ENCODE results near the gene NME4.
"Not testable (repeated sequence)": the region's sequence is repeated elsewhere in the genome, so short reads cannot be mapped to it uniquely, and the experiment has no call there.

The NME4 gene

GRCh38 chr16:397135-397661, at the start of gene NME4:
Gene NME4, plus strand, starts transcription at chr16:397199. Its CDS starts 24 bp downstream, at chr16:397223.
- in situ Hi-C loops (cut with MboI; ENCODE audit: low sequenced_read_pairs) = no loop called here
- Histone ChIP-seq H3K27me3 (ENCODE audit: low read depth) (no peaks in the 10 kb centered on the region), H3K9me3 (0 out of 2 replicates have a peak, but pooled peaks cover under 1% of the 10 kb centered on the region), H3K36me3 (replicated peaks) (peaks cover 29% of the 10 kb centered on the region), H3K4me3 (peak within 1 kb of the TSS; percentile 41), H3K4me1 (peaks cover 12% of the 10 kb centered on the region)
- peak in 1 of 2 experiments; percentile 69 for DNase-seq (ENCODE audit: low spot score in 2 of 2)

- no peak overlapping the region for H3K4me3 ChIP-seq
- in situ Hi-C loops (cut with MboI; ENCODE audit: low sequenced_read_pairs) = no loop called here
- H3K36me3 ChIP-seq (replicated peaks) = peaks cover 55% of the 10 kb centered on the region
- no peaks in the 10 kb centered on the region for H3K27me3 ChIP-seq (ENCODE audit: low read depth)
- no peaks in the 10 kb centered on the region for H3K9me3 ChIP-seq
- DNase-seq (ENCODE audit: low spot score in 2 of 2) = no peak
- no peaks in the 10 kb centered on the region; the same call in 1 of the 2 replicates for H3K4me1 ChIP-seq
These were observed 49.8 kb upstream of the NME4 start for GRCh38 chr16:347203-347602.

- peaks cover 48% of the 10 kb centered on the region for H3K36me3 ChIP-seq (replicated peaks)
- H3K9me3 ChIP-seq; H3K4me1 ChIP-seq; H3K27me3 ChIP-seq (ENCODE audit: low read depth); H3K4me3 ChIP-seq; DNase-seq (ENCODE audit: low spot score in 2 of 2); in situ Hi-C loops (cut with MboI; ENCODE audit: low sequenced_read_pairs): not testable (repeated sequence)
These were observed 48.5 kb upstream of the NME4 start for GRCh38 chr16:348495-348894.

DNA sequence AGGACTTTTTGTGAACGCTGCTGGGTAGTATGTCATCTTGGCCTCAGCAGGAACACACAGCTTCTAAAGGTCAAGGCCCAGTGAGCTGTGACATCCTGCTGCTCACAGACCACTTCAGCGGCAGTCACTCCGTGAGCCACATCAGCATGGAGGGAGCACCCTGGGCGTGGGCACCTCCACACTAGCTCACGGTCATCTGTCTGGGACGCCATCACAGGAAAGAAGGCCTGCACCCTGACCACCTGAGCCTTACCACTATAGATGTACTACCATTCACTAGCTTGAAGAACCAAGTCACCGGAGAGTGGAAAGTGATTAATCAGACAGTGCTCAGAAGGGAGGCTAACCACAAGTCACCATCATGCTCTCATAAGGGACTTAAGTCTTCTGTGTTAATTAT, 47.8 kb upstream of the NME4 start:
- Histone ChIP-seq H3K27me3 (ENCODE audit: low read depth) (no peaks in the 10 kb centered on the region), H3K36me3 (replicated peaks) (peaks cover 48% of the 10 kb centered on the region), H3K9me3 (no peaks in the 10 kb centered on the region), H3K4me3 (no peak overlapping the region), H3K4me1 (peaks cover 4% of the 10 kb centered on the region; the same call in 1 of the 2 replicates)
- DNase-seq (ENCODE audit: low spot score in 2 of 2) = no peak
- in situ Hi-C loops (cut with MboI; ENCODE audit: low sequenced_read_pairs) = no loop called here

DNA sequence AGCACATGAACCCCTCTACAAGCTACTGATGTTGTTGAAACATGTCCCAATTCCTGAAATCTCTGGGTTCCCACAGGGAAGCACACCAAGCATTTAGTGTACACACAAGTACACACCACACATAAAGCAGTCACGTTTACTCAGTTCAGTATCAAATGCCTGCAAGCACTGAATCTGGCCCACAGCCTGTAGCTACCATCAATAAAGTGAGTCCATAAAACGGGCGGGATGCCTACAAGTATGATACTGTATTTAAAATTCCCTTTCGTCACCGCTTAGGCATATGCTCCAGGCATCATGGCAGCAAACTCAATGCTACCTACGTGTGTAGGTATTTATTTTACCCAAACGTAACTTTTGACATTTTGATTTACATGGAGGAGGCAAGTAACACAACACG, 46.8 kb upstream of the NME4 start:
- no peak for DNase-seq (ENCODE audit: low spot score in 2 of 2)
- peaks cover 4% of the 10 kb centered on the region; the same call in 1 of the 2 replicates for H3K4me1 ChIP-seq
- H3K4me3 ChIP-seq = no peak overlapping the region
- H3K9me3 ChIP-seq = no peaks in the 10 kb centered on the region
- in situ Hi-C loops (cut with MboI; ENCODE audit: low sequenced_read_pairs) = no loop called here
- no peaks in the 10 kb centered on the region for H3K27me3 ChIP-seq (ENCODE audit: low read depth)
- peaks cover 39% of the 10 kb centered on the region for H3K36me3 ChIP-seq (replicated peaks)

DNA sequence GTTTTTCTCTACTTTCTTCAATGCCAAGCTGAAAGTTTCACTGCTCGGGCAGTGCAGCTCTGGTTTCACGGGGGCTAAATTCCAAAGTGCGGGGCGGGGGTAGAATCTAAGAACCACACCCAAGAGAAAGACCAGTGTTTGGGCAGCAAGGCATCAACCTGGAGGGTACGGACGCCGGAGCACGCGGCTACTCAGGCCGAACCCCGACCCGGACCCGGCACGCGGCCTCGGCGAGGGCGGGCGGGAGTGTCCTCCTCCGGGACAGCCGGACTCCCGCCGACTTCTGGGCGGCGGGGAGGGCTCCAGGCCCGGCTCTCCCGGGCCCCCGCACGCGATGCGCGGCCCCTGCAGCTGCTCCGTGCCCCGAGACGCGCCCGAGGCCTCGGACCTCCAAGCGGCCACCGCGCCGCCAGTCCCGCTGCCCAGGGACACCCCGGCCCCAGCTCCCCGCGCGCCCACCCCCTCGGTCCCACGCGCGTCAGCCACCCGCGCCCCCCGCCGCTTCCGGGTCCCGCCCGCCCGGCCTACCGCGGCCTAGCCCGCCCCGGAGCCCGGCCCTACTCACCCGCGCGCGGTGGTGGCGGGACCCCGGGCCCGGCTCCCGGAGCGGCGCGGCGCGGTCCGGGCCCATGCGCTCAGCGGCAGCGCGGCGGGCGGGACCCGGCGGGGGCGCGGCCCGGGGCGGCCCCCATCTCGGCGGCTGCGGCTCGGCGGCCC, 45.0 kb upstream of the NME4 start:
- Histone ChIP-seq H3K4me1 (peaks cover 4% of the 10 kb centered on the region; the same call in 1 of the 2 replicates), H3K4me3 (peak overlapping the region; percentile 61), H3K36me3 (replicated peaks) (peaks cover 22% of the 10 kb centered on the region), H3K9me3 (no peaks in the 10 kb centered on the region), H3K27me3 (ENCODE audit: low read depth) (no peaks in the 10 kb centered on the region)
- in situ Hi-C loops (cut with MboI; ENCODE audit: low sequenced_read_pairs) = no loop called here
- no peak for DNase-seq (ENCODE audit: low spot score in 2 of 2)

DNA sequence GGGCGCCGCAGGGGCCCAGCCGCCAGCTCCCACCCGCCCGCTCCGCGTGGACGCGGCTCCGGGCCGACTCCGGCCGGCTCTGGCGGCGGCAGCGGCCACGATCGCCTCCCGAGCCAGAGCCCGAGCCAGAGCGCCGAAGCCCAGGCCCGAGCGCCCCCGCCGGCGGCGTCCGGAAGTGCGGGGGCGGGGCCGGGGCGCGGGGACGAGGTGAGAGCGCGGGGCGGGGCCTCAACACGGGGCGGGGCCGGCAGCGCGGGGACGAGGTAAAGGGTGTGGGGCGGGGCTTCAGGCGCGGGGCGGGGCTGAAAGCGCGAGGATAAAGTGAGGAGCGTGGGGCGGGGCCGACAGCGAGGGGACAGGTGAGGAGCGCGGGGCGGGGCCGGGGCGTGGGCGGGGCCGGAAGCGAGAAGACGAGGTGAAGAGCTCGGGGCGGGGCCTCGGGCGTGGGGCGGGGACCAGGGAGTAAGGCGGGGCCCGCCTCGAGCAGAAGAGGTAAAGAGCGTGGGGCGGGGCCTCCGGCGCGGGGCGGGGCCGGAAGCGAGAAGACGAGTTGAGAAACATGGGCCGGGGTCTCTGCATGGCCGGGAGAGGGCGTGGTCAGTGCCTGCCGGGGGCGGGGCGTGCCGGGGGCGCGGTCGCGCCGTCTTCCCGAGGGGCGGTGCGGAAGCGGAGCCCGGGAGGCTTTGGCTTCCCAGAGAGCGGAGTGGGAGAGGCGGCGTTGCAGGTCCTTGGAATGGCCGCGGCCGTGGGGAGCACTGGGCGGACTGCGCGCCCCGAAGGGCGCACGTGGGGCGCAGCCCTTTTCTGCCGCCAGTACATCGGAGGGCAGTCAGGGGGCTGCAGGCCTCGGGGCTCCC, 44.2 kb upstream of the NME4 start, which contains the start of gene AXIN1:
TSS of gene AXIN1 (minus strand) at position 177 of the 857 bp plus-strand sequence. CDS start 5,698 bp downstream, outside the sequence.
- peaks cover 13% of the 10 kb centered on the region for H3K36me3 ChIP-seq (replicated peaks)
- peak within 1 kb of the TSS; percentile 61 for H3K4me3 ChIP-seq
- H3K9me3 ChIP-seq = no peaks in the 10 kb centered on the region
- peaks cover 4% of the 10 kb centered on the region; the same call in 1 of the 2 replicates for H3K4me1 ChIP-seq
- H3K27me3 ChIP-seq (ENCODE audit: low read depth) = no peaks in the 10 kb centered on the region
- DNase-seq (ENCODE audit: low spot score in 2 of 2) = peak; percentile 96 to 100
- in situ Hi-C loops (cut with MboI; ENCODE audit: low sequenced_read_pairs) = no loop called here

DNA sequence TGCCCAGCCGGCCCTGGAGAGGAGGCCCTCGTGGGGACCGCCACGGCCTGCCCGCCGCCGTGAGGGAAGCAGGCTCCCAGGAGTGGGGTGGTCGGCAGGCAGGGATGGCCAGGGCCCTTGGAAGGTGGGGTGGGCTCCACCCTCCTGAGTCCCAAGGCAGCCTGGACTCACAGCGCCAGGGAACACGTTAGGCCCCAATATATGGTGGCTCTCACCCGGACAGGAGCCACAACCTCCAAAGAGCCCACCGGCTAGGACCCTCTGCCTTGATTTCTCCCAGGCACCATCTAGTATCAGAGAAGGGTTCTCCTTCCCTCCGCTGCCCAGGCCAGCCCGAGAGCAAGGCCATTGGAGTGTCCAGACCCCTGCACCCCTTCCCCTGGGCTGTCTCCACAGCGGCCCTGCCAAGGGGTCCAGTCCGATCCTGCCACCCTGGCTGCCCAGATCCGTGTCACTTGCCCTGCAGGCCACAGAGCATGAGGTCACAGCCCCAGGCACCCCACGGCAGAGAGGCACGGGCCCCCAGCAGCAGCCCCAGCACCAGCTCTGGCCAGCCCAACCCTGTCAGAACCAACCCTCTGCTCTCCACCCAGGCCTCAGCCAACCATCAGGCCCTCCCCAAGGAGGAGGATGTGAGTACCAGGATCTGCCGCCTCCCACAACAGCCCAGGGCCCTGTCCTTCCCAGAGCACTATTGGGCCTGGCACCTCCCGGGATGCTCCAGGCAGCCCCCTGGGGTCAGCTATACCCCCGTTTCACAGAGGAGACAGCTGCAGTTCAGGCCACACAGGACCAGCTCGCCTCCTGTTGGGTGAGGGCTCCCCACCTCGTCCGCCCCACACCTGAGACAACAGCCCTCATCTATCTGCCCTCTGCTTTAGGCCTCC, 43.4 kb upstream of the NME4 start:
- Histone ChIP-seq H3K36me3 (replicated peaks) (peaks cover 11% of the 10 kb centered on the region), H3K9me3 (no peaks in the 10 kb centered on the region), H3K27me3 (ENCODE audit: low read depth) (no peaks in the 10 kb centered on the region), H3K4me3 (peak overlapping the region; percentile 28), H3K4me1 (peaks cover 4% of the 10 kb centered on the region; the same call in 1 of the 2 replicates)
- no peak for DNase-seq (ENCODE audit: low spot score in 2 of 2)
- in situ Hi-C loops (cut with MboI; ENCODE audit: low sequenced_read_pairs) = no loop called here

GRCh38 chr16:354291-354881, 42.6 kb upstream of the NME4 start:
- in situ Hi-C loops (cut with MboI; ENCODE audit: low sequenced_read_pairs) = no loop called here
- no peaks in the 10 kb centered on the region for H3K9me3 ChIP-seq
- H3K27me3 ChIP-seq (ENCODE audit: low read depth) = no peaks in the 10 kb centered on the region
- peaks cover 11% of the 10 kb centered on the region; the same call in 1 of the 2 replicates for H3K36me3 ChIP-seq (replicated peaks)
- DNase-seq (ENCODE audit: low spot score in 2 of 2) = no peak
- peaks cover 4% of the 10 kb centered on the region; the same call in 1 of the 2 replicates for H3K4me1 ChIP-seq
- H3K4me3 ChIP-seq = no peak overlapping the region

GRCh38 chr16:354971-355461, 42.0 kb upstream of the NME4 start:
- Histone ChIP-seq H3K4me3 (no peak overlapping the region), H3K36me3 (replicated peaks) (peaks cover 9% of the 10 kb centered on the region; the same call in 1 of the 2 replicates), H3K4me1 (peaks cover 9% of the 10 kb centered on the region), H3K9me3 (no peaks in the 10 kb centered on the region), H3K27me3 (ENCODE audit: low read depth) (no peaks in the 10 kb centered on the region)
- in situ Hi-C loops (cut with MboI; ENCODE audit: low sequenced_read_pairs) = no loop called here
- DNase-seq (ENCODE audit: low spot score in 2 of 2) = no peak

GRCh38 chr16:356741-357140, 40.3 kb upstream of the NME4 start:
- in situ Hi-C loops (cut with MboI; ENCODE audit: low sequenced_read_pairs) = no loop called here
- Histone ChIP-seq H3K36me3 (replicated peaks) (no peaks in the 10 kb centered on the region), H3K4me3 (no peak overlapping the region), H3K9me3 (no peaks in the 10 kb centered on the region), H3K4me1 (peaks cover 15% of the 10 kb centered on the region), H3K27me3 (ENCODE audit: low read depth) (no peaks in the 10 kb centered on the region)
- DNase-seq (ENCODE audit: low spot score in 2 of 2) = no peak

GRCh38 chr16:359067-359763, 37.8 kb upstream of the NME4 start:
- in situ Hi-C loops (cut with MboI; ENCODE audit: low sequenced_read_pairs) = no loop called here
- no peaks in the 10 kb centered on the region for H3K27me3 ChIP-seq (ENCODE audit: low read depth)
- peaks cover 10% of the 10 kb centered on the region for H3K4me1 ChIP-seq
- H3K4me3 ChIP-seq = no peak overlapping the region
- no peaks in the 10 kb centered on the region for H3K9me3 ChIP-seq
- H3K36me3 ChIP-seq (replicated peaks) = no peaks in the 10 kb centered on the region
- DNase-seq (ENCODE audit: low spot score in 2 of 2) = no peak

All from HAP-1 (cell line).